ENCODE data around the gene GAPT.
A peak's percentile ranks its signal among the peaks of the same experiment; 100 is the strongest.

GAPT gene

DNA sequence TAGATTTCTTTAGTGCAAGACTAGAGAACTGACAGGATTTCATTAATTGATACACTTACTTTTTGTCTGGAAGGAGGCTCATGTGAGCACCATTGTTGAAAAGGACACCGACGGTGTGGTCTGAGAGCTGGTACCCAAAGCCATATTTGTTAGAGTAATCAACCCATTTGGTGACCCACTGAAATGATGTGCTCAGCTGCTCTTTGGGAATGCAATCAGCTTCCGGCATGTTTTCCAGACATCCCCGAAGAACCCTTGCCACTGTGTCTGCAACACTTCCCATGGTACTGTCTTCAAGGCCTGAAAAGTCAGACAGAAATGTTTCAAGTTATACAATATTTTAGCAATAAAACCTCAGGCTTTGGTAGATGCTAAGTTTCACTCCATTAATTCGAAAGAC is 35.8 kb upstream of the GAPT start:
- Histone ChIP-seq H2BK5ac (ENCODE audit: low read length) (no peak overlapping the region), H2BK120ac (ENCODE audit: low read depth, low read length) (no peak overlapping the region), H3K36me3 (replicated peaks in 1 of 2; ENCODE audit: control insufficient read depth in 2 of 2, insufficient read depth in 2 of 2, low read length in 2 of 2) (peaks cover 15 to 80% of the 10 kb centered on the region in 2 donors), H3K79me1 (ENCODE audit: low read depth, low read length) (peaks cover 4% of the 10 kb centered on the region), H3K9me3 (replicated peaks in 1 of 2; ENCODE audit: control insufficient read depth in 2 of 2, insufficient read depth in 1 of 2, low read depth in 1 of 2, low read length in 2 of 2) (no peaks in the 10 kb centered on the region), H4K91ac (ENCODE audit: low read depth, low read length, poor library complexity) (no peak overlapping the region), H3K27me3 (ENCODE audit: control insufficient read depth in 3 of 3, insufficient read depth in 3 of 3, low read depth in 1 of 3, low read length in 3 of 3) (no peaks in the 10 kb centered on the region), H2AFZ (ENCODE audit: low read length) (no peak overlapping the region), H3K27ac (replicated peaks; ENCODE audit: low read length) (no peak overlapping the region), H3K4ac (ENCODE audit: low read length) (no peak overlapping the region), H3K4me2 (ENCODE audit: insufficient read depth, low read length, poor library complexity, severe bottlenecking) (no peak overlapping the region), H3K9ac (ENCODE audit: low read depth, low read length, poor library complexity) (no peak overlapping the region), H3K14ac (ENCODE audit: low read length) (no peak overlapping the region), H3K18ac (ENCODE audit: low read length) (no peak overlapping the region), H2BK15ac (ENCODE audit: low read length) (no peak overlapping the region), H3K23ac (ENCODE audit: low read depth, low read length, poor library complexity) (no peak overlapping the region), H2AK5ac (ENCODE audit: low read depth, low read length) (no peak overlapping the region), H3K4me1 (ENCODE audit: control insufficient read depth in 2 of 2, insufficient read depth in 1 of 2, low read depth in 1 of 2, low read length in 2 of 2) (peaks cover 0 to 11% of the 10 kb centered on the region in 2 donors), H3K4me3 (ENCODE audit: low read length in 2 of 2) (no peak overlapping the region), H4K8ac (ENCODE audit: low read depth, low read length) (no peak overlapping the region), H2BK12ac (ENCODE audit: low read length) (no peak overlapping the region)
- DNase-seq (ENCODE audit: low spot score) = no peak
- WGBS, 2 donors (ENCODE audit: extremely low coverage in 2 of 2, insufficient read length in 2 of 2, insufficient replicate concordance in 1 of 2) = no CpG with 5 or more reads among the region's 5 CpGs

- no CpG with 5 or more reads among the region's 3 CpGs for WGBS, 2 donors (ENCODE audit: extremely low coverage in 2 of 2, insufficient read length in 2 of 2, insufficient replicate concordance in 1 of 2)
- Histone ChIP-seq H3K18ac (ENCODE audit: low read length) (no peak overlapping the region), H2BK12ac (ENCODE audit: low read length) (no peak overlapping the region), H2BK5ac (ENCODE audit: low read length) (no peak overlapping the region), H3K27ac (replicated peaks; ENCODE audit: low read length) (no peak overlapping the region), H4K8ac (ENCODE audit: low read depth, low read length) (no peak overlapping the region), H2BK120ac (ENCODE audit: low read depth, low read length) (no peak overlapping the region), H3K36me3 (replicated peaks in 1 of 2; ENCODE audit: control insufficient read depth in 2 of 2, insufficient read depth in 2 of 2, low read length in 2 of 2) (peaks cover 15 to 78% of the 10 kb centered on the region in 2 donors), H2BK15ac (ENCODE audit: low read length) (no peak overlapping the region), H3K14ac (ENCODE audit: low read length) (no peak overlapping the region), H3K27me3 (ENCODE audit: control insufficient read depth in 3 of 3, insufficient read depth in 3 of 3, low read depth in 1 of 3, low read length in 3 of 3) (no peaks in the 10 kb centered on the region), H3K23ac (ENCODE audit: low read depth, low read length, poor library complexity) (no peak overlapping the region), H3K4me3 (ENCODE audit: low read length in 2 of 2) (no peak overlapping the region), H3K4me2 (ENCODE audit: insufficient read depth, low read length, poor library complexity, severe bottlenecking) (no peak overlapping the region), H4K91ac (ENCODE audit: low read depth, low read length, poor library complexity) (no peak overlapping the region), H3K4me1 (ENCODE audit: control insufficient read depth in 2 of 2, insufficient read depth in 1 of 2, low read depth in 1 of 2, low read length in 2 of 2) (peaks cover 0 to 13% of the 10 kb centered on the region in 2 donors), H3K9ac (ENCODE audit: low read depth, low read length, poor library complexity) (no peak overlapping the region), H2AFZ (ENCODE audit: low read length) (no peak overlapping the region), H3K79me1 (ENCODE audit: low read depth, low read length) (peaks cover 4% of the 10 kb centered on the region), H3K4ac (ENCODE audit: low read length) (no peak overlapping the region), H2AK5ac (ENCODE audit: low read depth, low read length) (no peak overlapping the region), H3K9me3 (replicated peaks in 1 of 2; ENCODE audit: control insufficient read depth in 2 of 2, insufficient read depth in 1 of 2, low read depth in 1 of 2, low read length in 2 of 2) (no peaks in the 10 kb centered on the region)
- DNase-seq (ENCODE audit: low spot score) = no peak
Observed at GRCh38 chr5:58456026-58456425, 35.2 kb upstream of the GAPT start.

- Histone ChIP-seq H3K4me3 (ENCODE audit: low read length in 2 of 2) (no peak overlapping the region), H3K14ac (ENCODE audit: low read length) (no peak overlapping the region), H2BK120ac (ENCODE audit: low read depth, low read length) (no peak overlapping the region), H2AK5ac (ENCODE audit: low read depth, low read length) (no peak overlapping the region), H3K79me1 (ENCODE audit: low read depth, low read length) (peaks cover 4% of the 10 kb centered on the region), H4K91ac (ENCODE audit: low read depth, low read length, poor library complexity) (no peak overlapping the region), H3K23ac (ENCODE audit: low read depth, low read length, poor library complexity) (no peak overlapping the region), H3K18ac (ENCODE audit: low read length) (no peak overlapping the region), H3K27ac (replicated peaks; ENCODE audit: low read length) (no peak overlapping the region), H3K9me3 (replicated peaks in 1 of 2; ENCODE audit: control insufficient read depth in 2 of 2, insufficient read depth in 1 of 2, low read depth in 1 of 2, low read length in 2 of 2) (no peaks in the 10 kb centered on the region), H2BK5ac (ENCODE audit: low read length) (no peak overlapping the region), H3K9ac (ENCODE audit: low read depth, low read length, poor library complexity) (no peak overlapping the region), H2BK15ac (ENCODE audit: low read length) (no peak overlapping the region), H3K4me2 (ENCODE audit: insufficient read depth, low read length, poor library complexity, severe bottlenecking) (no peak overlapping the region), H2AFZ (ENCODE audit: low read length) (no peak overlapping the region), H4K8ac (ENCODE audit: low read depth, low read length) (no peak overlapping the region), H2BK12ac (ENCODE audit: low read length) (no peak overlapping the region), H3K4ac (ENCODE audit: low read length) (no peak overlapping the region), H3K4me1 (ENCODE audit: control insufficient read depth in 2 of 2, insufficient read depth in 1 of 2, low read depth in 1 of 2, low read length in 2 of 2) (peaks cover 0 to 17% of the 10 kb centered on the region in 2 donors), H3K36me3 (replicated peaks in 1 of 2; ENCODE audit: control insufficient read depth in 2 of 2, insufficient read depth in 2 of 2, low read length in 2 of 2) (peaks cover 15 to 73% of the 10 kb centered on the region in 2 donors), H3K27me3 (ENCODE audit: control insufficient read depth in 3 of 3, insufficient read depth in 3 of 3, low read depth in 1 of 3, low read length in 3 of 3) (no peaks in the 10 kb centered on the region)
- no CpG with 5 or more reads among the region's 1 CpG for WGBS, 2 donors (ENCODE audit: extremely low coverage in 2 of 2, insufficient read length in 2 of 2, insufficient replicate concordance in 1 of 2)
- DNase-seq (ENCODE audit: low spot score) = no peak
Observed at GRCh38 chr5:58456486-58456885, 34.7 kb upstream of the GAPT start.

DNA sequence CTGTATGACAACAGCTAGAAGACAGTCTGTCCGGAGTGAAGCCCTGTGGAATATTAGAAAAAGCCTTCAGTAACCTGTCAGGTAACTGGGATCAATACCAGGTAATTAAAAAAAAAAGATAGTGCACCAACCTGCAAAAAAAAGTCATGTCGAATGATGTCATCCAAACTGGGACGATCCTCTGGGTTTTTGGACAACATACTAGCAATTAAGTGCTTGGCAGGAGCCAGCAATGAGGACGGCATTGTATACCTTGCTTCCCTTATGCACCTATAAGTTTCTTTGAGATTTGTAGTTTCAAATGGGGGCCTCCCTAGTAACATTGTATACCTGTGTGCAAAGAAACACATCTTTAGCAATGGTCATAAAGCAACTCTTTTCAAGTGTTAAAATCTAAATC is 34.2 kb upstream of the GAPT start:
- no peak overlapping the region for H3K9ac ChIP-seq (ENCODE audit: low read depth, low read length, poor library complexity)
- H3K18ac ChIP-seq (ENCODE audit: low read length) = no peak overlapping the region
- WGBS, 2 donors (ENCODE audit: extremely low coverage in 2 of 2, insufficient read length in 2 of 2, insufficient replicate concordance in 1 of 2) = no CpG with 5 or more reads among the region's 4 CpGs
- no peak overlapping the region for H2BK15ac ChIP-seq (ENCODE audit: low read length)
- H3K79me1 ChIP-seq (ENCODE audit: low read depth, low read length) = peaks cover 4% of the 10 kb centered on the region
- no peak for DNase-seq (ENCODE audit: low spot score)
- H2BK120ac ChIP-seq (ENCODE audit: low read depth, low read length) = no peak overlapping the region
- no peak overlapping the region for H3K4me2 ChIP-seq (ENCODE audit: insufficient read depth, low read length, poor library complexity, severe bottlenecking)
- no peaks in the 10 kb centered on the region for H3K9me3 ChIP-seq (replicated peaks in 1 of 2; ENCODE audit: control insufficient read depth in 2 of 2, insufficient read depth in 1 of 2, low read depth in 1 of 2, low read length in 2 of 2)
- H3K23ac ChIP-seq (ENCODE audit: low read depth, low read length, poor library complexity) = no peak overlapping the region
- no peak overlapping the region for H2AFZ ChIP-seq (ENCODE audit: low read length)
- H2BK12ac ChIP-seq (ENCODE audit: low read length) = no peak overlapping the region
- H2AK5ac ChIP-seq (ENCODE audit: low read depth, low read length) = no peak overlapping the region
- H3K27ac ChIP-seq (replicated peaks; ENCODE audit: low read length) = no peak overlapping the region
- H4K8ac ChIP-seq (ENCODE audit: low read depth, low read length) = no peak overlapping the region
- H3K27me3 ChIP-seq (ENCODE audit: control insufficient read depth in 3 of 3, insufficient read depth in 3 of 3, low read depth in 1 of 3, low read length in 3 of 3) = no peaks in the 10 kb centered on the region
- H2BK5ac ChIP-seq (ENCODE audit: low read length) = no peak overlapping the region
- H4K91ac ChIP-seq (ENCODE audit: low read depth, low read length, poor library complexity) = no peak overlapping the region
- H3K4ac ChIP-seq (ENCODE audit: low read length) = no peak overlapping the region
- peaks cover 15 to 67% of the 10 kb centered on the region in 2 donors for H3K36me3 ChIP-seq (replicated peaks in 1 of 2; ENCODE audit: control insufficient read depth in 2 of 2, insufficient read depth in 2 of 2, low read length in 2 of 2)
- H3K14ac ChIP-seq (ENCODE audit: low read length) = no peak overlapping the region
- peak overlapping the region in 1 of 2 donors; percentile 90 for H3K4me3 ChIP-seq (ENCODE audit: low read length in 2 of 2)
- peaks cover under 1 to 18% of the 10 kb centered on the region in 2 donors for H3K4me1 ChIP-seq (ENCODE audit: control insufficient read depth in 2 of 2, insufficient read depth in 1 of 2, low read depth in 1 of 2, low read length in 2 of 2)

Data from neuronal stem cell (in vitro differentiated cells).